ENCODE results near the gene UGT1A9.
"Not testable (repeated sequence)": the region's sequence is repeated elsewhere in the genome, so short reads cannot be mapped to it uniquely, and the experiment has no call there.

Gene UGT1A9

GRCh38 chr2:233680361-233681045 lies 8.8 kb downstream of the UGT1A9 start:
- no peak for DNase-seq (ENCODE audit: low read depth, low spot score)

GRCh38 chr2:233681521-233682099 lies 9.9 kb downstream of the UGT1A9 start, which contains the start of gene UGT1A7:
Gene UGT1A7, plus strand, starts transcription at chr2:233681901. Its CDS starts 37 bp downstream, at chr2:233681938.
- no peak for DNase-seq (ENCODE audit: low read depth, low spot score)

- DNase-seq (ENCODE audit: low read depth, low spot score): no peak
These were observed 12.9 kb downstream of the UGT1A9 start for GRCh38 chr2:233684640-233685039.

- DNase-seq (ENCODE audit: low read depth, low spot score): no peak
These were observed 15.2 kb downstream of the UGT1A9 start for GRCh38 chr2:233686928-233687327.

- DNase-seq (ENCODE audit: low read depth, low spot score): no peak
These were observed 16.6 kb downstream of the UGT1A9 start for GRCh38 chr2:233688341-233688740.

GRCh38 chr2:233689031-233689430 lies 17.3 kb downstream of the UGT1A9 start:
- DNase-seq (ENCODE audit: low read depth, low spot score): no peak

GRCh38 chr2:233689501-233689900 lies 17.8 kb downstream of the UGT1A9 start:
- no peak for DNase-seq (ENCODE audit: low read depth, low spot score)

- no peak for DNase-seq (ENCODE audit: low read depth, low spot score)
These were observed 18.7 kb downstream of the UGT1A9 start for GRCh38 chr2:233690444-233690843.

- DNase-seq (ENCODE audit: low read depth, low spot score): no peak
These were observed 20.0 kb downstream of the UGT1A9 start for GRCh38 chr2:233691443-233692433.

- no peak for DNase-seq (ENCODE audit: low read depth, low spot score)
These were observed 20.9 kb downstream of the UGT1A9 start, which contains the start of gene UGT1A6 for GRCh38 chr2:233692648-233693047. Gene UGT1A6, plus strand, starts transcription at chr2:233692890. Its CDS starts 115 bp downstream, at chr2:233693005.

- no peak for DNase-seq (ENCODE audit: low read depth, low spot score)
These were observed 22.3 kb downstream of the UGT1A9 start for GRCh38 chr2:233693963-233694362.

GRCh38 chr2:233698740-233699139 lies 27.0 kb downstream of the UGT1A9 start:
- no peak for DNase-seq (ENCODE audit: low read depth, low spot score)

- no peak for DNase-seq (ENCODE audit: low read depth, low spot score)
These were observed 27.8 kb downstream of the UGT1A9 start for GRCh38 chr2:233699424-233700027.

- DNase-seq (ENCODE audit: low read depth, low spot score): peak; percentile 31
These were observed 28.4 kb downstream of the UGT1A9 start for GRCh38 chr2:233700028-233700635.

- not testable (repeated sequence) for DNase-seq (ENCODE audit: low read depth, low spot score)
These were observed 29.1 kb downstream of the UGT1A9 start for GRCh38 chr2:233700842-233701241.

GRCh38 chr2:233702238-233702637 lies 30.5 kb downstream of the UGT1A9 start:
- no peak for DNase-seq (ENCODE audit: low read depth, low spot score)

GRCh38 chr2:233705911-233706506 lies 34.3 kb downstream of the UGT1A9 start:
- DNase-seq (ENCODE audit: low read depth, low spot score): no peak

GRCh38 chr2:233706720-233707119 lies 35.0 kb downstream of the UGT1A9 start:
- no peak for DNase-seq (ENCODE audit: low read depth, low spot score)

- DNase-seq (ENCODE audit: low read depth, low spot score): no peak
These were observed 36.4 kb downstream of the UGT1A9 start for GRCh38 chr2:233707940-233708644.

- no peak for DNase-seq (ENCODE audit: low read depth, low spot score)
These were observed 37.2 kb downstream of the UGT1A9 start for GRCh38 chr2:233708942-233709341.

All from ELF-1 (cell line).